Parathyroid adenoma (tissue), 2 donors: Measurements from ENCODE around the gene PTTG1IP.

Experiments
- H2AFZ ChIP-seq: fragments of 300-600 bp; sonication (generic); one replicate; pipeline ENCODE4 v1.7.0; 2017; ENCODE audit warnings: antibody characterized with exemption, mild to moderate bottlenecking
- H3K27ac ChIP-seq: fragments of 300-600 bp; sonication (generic); one replicate; pipeline ENCODE4 v1.7.0; 2017
- H3K27me3 ChIP-seq: fragments of 300-600 bp; sonication (generic); one replicate; pipeline ENCODE4 v1.7.0; 2017; ENCODE audit warnings: low read length; ENCODE audit not compliant: control insufficient read depth, insufficient read depth
- H3K36me3 ChIP-seq: fragments of 300-600 bp; sonication (generic); one replicate; pipeline ENCODE4 v1.7.0; 2017; ENCODE audit warnings: low read length; ENCODE audit not compliant: control insufficient read depth, insufficient read depth
- H3K4me1 ChIP-seq: fragments of 300-600 bp; sonication (generic); one replicate; pipeline ENCODE4 v1.7.0; 2017; ENCODE audit warnings: control low read depth
- H3K4me2 ChIP-seq: fragments of 300-600 bp; sonication (generic); one replicate; pipeline ENCODE4 v1.7.0; 2017; ENCODE audit warnings: low read length
- H3K4me3 ChIP-seq: fragments of 300-600 bp; sonication (generic); one replicate; pipeline ENCODE4 v1.7.0; 2017; ENCODE audit warnings: low read depth, low read length
- H3K79me2 ChIP-seq: fragments of 300-600 bp; sonication (generic); one replicate; pipeline ENCODE4 v1.7.0; 2017; ENCODE audit warnings: control low read depth
- H3K9ac ChIP-seq: fragments of 300-600 bp; sonication (generic); one replicate; pipeline ENCODE4 v1.7.0; 2017; ENCODE audit warnings: mild to moderate bottlenecking
- H3K9me3 ChIP-seq: fragments of 300-600 bp; sonication (generic); one replicate; pipeline ENCODE4 v1.7.0; 2017; ENCODE audit warnings: low read length; ENCODE audit not compliant: control insufficient read depth
- TF ChIP-seq, protein P1 (sequence below): fragments of 300-600 bp; sonication (generic); IDR thresholded peaks from one replicate; pipeline ENCODE4 v1.7.0; 2017; ENCODE audit warnings: antibody characterized with exemption, mild to moderate bottlenecking
- donor health status: primary hyperparathyroidism.

The PTTG1IP gene

DNA sequence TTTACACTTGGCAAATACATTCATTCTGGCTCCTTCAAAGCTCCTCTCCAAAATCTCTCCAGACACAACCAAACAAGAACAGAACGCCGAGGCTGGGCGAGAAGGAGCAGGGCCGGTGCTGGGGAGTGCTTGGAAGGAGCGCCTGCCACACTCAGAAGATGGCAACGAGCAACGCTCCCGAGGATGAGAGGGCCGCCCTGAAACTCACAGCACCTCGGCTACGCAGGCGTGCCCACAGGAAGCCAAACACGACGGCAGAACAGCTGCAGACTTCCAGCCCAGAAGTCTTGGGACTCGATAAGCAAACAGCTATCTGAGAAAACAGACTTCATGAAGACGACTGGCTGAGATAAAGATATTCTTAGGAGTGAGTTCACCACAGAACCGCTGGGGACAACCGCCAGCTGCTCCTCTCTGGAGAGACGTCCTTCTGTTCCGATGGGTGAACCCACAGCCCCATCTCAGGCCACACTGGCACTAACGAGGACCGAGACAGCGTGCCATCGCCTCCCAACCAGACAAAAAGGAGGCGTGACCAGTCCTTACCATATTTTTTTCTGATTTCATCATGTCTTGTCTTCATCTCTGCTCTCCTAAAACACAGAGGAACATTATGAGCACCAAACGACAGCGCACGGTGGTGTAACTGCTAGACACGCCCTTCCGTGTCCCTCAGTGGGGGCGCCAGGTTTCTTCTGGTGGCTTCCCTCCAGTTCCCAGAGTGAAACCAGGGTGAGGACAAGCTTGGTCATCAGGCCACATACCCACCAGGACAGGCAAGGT, 18.6 kb downstream of the PTTG1IP start:
- H2AFZ ChIP-seq, result no peak overlapping the region
- no peak overlapping the region for H3K4me2 ChIP-seq
- TF ChIP-seq, protein P1, sequence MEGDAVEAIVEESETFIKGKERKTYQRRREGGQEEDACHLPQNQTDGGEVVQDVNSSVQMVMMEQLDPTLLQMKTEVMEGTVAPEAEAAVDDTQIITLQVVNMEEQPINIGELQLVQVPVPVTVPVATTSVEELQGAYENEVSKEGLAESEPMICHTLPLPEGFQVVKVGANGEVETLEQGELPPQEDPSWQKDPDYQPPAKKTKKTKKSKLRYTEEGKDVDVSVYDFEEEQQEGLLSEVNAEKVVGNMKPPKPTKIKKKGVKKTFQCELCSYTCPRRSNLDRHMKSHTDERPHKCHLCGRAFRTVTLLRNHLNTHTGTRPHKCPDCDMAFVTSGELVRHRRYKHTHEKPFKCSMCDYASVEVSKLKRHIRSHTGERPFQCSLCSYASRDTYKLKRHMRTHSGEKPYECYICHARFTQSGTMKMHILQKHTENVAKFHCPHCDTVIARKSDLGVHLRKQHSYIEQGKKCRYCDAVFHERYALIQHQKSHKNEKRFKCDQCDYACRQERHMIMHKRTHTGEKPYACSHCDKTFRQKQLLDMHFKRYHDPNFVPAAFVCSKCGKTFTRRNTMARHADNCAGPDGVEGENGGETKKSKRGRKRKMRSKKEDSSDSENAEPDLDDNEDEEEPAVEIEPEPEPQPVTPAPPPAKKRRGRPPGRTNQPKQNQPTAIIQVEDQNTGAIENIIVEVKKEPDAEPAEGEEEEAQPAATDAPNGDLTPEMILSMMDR, result no peak
- no peak overlapping the region for H3K9ac ChIP-seq
- H3K4me1 ChIP-seq, result no peaks in the 10 kb centered on the region
- H3K27me3 ChIP-seq, result no peaks in the 10 kb centered on the region
- H3K9me3 ChIP-seq, result no peaks in the 10 kb centered on the region
- H3K27ac ChIP-seq, result no peak overlapping the region
- H3K36me3 ChIP-seq, result no peaks in the 10 kb centered on the region
- H3K79me2 ChIP-seq, result no peaks in the 10 kb centered on the region
- no peak overlapping the region for H3K4me3 ChIP-seq

DNA sequence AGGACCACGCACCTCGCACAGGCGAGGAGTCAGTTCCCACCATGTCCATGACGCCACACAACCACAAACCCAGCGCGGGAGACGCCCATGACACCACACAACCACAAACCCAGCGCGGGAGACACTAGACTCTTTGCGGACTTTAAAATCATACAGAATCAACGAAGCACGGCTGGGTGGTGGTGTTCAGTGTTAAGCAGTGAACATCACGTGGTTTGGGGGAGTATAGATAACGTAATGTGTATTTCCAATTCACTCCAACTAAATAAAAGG, 19.2 kb downstream of the PTTG1IP start:
- TF ChIP-seq, protein P1, result no peak
- Histone ChIP-seq H3K79me2 (no peaks in the 10 kb centered on the region), H3K36me3 (no peaks in the 10 kb centered on the region), H3K27me3 (no peaks in the 10 kb centered on the region), H2AFZ (no peak overlapping the region), H3K27ac (no peak overlapping the region), H3K4me3 (no peak overlapping the region), H3K4me2 (no peak overlapping the region), H3K4me1 (no peaks in the 10 kb centered on the region), H3K9ac (no peak overlapping the region), H3K9me3 (no peaks in the 10 kb centered on the region)

DNA sequence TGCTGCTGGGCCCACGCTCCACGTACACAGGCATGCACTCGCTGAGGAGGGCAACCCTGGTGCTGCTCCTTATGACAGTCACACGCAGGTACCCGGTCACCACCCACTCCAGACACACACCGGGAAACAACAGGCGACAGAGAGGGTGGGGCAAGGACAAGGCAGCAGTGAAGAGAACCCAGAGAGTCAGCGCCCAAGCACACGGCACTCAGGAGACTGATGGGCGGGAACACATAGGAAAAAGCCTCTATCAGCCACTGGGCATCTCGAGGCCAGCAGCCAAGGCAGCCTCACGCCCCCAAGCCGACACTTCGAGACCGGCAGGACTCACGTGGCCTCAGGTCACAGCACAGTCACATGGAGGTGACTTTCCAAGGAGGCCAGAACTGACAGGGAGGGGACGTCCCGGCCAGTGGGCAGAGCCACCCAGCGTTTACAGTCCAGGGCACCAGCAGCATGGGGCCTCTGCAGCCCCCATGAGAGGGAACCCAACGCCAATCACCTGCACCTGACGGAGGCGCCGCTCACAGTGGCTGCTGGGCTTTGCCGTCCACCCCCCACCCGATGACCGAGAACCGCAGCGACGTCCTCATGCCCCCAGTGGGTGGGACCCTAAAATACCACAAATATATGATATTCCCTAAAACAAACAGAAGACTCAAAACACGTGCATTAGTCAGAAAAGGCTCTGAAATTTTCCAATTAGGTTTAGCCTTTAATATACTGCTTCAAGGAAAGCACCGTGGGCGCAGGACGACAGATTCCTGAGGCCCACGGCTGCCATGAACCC, 19.7 kb downstream of the PTTG1IP start:
- H3K4me1 ChIP-seq, result no peaks in the 10 kb centered on the region

DNA sequence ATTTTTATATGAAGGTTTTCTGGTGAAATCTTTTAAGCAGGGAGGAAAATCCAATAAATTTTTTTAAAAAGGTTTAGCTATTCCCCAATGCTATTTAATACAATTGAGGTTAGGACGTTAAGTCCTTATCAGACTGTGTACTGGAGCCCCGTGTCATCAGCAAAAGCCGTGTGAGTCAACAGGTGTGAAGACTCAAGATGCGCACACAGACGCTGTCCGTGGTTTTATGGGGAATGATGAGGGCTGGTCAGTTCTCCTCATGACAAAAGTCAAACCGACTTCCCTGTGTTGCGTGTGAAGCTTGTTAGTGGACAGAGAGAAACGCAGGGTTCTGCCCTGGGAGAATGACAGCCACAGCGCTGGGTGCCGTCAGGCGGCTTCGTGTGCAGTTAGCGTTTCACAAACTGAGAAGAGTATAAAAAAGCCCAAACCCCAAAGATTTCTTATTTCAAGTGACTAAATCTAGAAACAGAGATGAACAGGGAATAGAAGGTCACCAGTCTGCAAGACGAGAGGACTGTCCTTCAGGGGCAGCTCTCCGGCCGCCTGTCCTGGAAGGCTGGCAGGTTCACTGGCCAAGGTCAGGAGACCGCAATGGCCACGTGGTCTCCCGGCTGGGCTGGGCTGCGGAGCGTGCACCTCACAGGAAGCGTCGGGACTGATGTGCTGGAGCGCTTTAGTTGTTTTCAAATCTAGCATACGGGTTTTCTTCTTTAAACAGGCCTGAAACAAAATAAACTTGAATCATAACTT, 22.4 kb downstream of the PTTG1IP start:
- Histone ChIP-seq H3K27ac (no peak overlapping the region), H3K9ac (no peak overlapping the region), H3K36me3 (no peaks in the 10 kb centered on the region), H2AFZ (no peak overlapping the region), H3K4me2 (no peak overlapping the region), H3K9me3 (no peaks in the 10 kb centered on the region), H3K4me3 (no peak overlapping the region), H3K27me3 (no peaks in the 10 kb centered on the region), H3K79me2 (no peaks in the 10 kb centered on the region), H3K4me1 (no peaks in the 10 kb centered on the region)
- TF ChIP-seq, protein P1, result no peak

More for the DNA sequence above, 19.7 kb downstream of the PTTG1IP start:
- H3K27ac ChIP-seq, result no peak overlapping the region
- H3K4me2 ChIP-seq, result no peak overlapping the region
- H3K79me2 ChIP-seq, result no peaks in the 10 kb centered on the region
- H3K36me3 ChIP-seq, result no peaks in the 10 kb centered on the region
- H2AFZ ChIP-seq, result no peak overlapping the region
- H3K27me3 ChIP-seq, result no peaks in the 10 kb centered on the region
- TF ChIP-seq, protein P1, result no peak
- no peaks in the 10 kb centered on the region for H3K9me3 ChIP-seq
- no peak overlapping the region for H3K4me3 ChIP-seq
- H3K9ac ChIP-seq, result no peak overlapping the region
